ENCODE data around the gene VTI1A.

The VTI1A gene

DNA sequence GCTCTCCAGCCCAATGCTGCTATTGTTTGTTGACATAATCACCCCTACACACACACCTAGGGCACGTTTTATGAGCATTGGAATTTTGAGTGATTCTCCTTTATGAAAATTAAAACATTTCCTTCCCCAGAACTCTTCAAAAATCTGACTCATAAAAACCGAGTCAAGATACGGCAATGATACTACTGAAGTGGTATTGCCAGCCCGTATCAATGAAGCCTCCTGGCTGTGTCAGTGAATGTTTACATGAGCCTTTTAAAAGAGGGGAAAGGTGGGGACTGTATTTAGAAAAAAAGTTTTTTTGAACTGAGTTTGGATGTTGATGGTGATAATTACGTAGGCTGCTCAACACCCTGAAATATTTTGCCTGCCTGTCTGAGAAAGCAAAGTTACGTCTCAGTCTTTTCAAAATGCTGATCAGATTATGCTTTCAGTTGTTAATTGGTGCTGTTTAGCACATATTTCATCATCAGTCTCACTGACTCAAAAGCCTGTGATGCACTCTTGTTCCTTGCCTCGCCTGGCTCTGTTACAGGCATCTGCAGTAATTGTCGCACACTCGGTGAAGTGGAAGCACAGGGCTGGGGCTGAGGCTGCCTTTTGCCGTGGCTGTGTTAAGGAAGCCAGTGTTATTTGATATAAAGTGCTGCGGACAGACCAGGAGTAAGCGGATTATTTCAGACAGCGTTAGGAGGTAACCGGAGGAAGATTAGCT, 345.6 kb downstream of the VTI1A start (continued):
- TF ChIP-seq ZNF624 (tag by site-specific recombination; IDR thresholded peaks at IDR 0.05) (no peak), HOXC10 (CRISPR knock-in tag; IDR thresholded peaks at IDR 0.05) (no peak), ZNF341 (tag by site-specific recombination; IDR thresholded peaks at IDR 0.05; ENCODE audit: low read depth) (no peak), ZNF133 (tag by site-specific recombination; IDR thresholded peaks at IDR 0.05) (no peak), ZNF596 (tag by site-specific recombination; IDR thresholded peaks at IDR 0.05) (no peak), ZNF510 (tag by site-specific recombination; IDR thresholded peaks at IDR 0.05; ENCODE audit: insufficient replicate concordance) (no peak), ZNF768 (tag by site-specific recombination; IDR thresholded peaks at IDR 0.05) (no peak), ZNF571 (tag by site-specific recombination; IDR thresholded peaks at IDR 0.05) (no peak), ZNF302 (tag by site-specific recombination; IDR thresholded peaks at IDR 0.05; ENCODE audit: low read depth) (no peak), ZNF221 (tag by site-specific recombination; IDR thresholded peaks at IDR 0.05; ENCODE audit: borderline replicate concordance) (no peak), ZNF112 (tag by site-specific recombination; IDR thresholded peaks at IDR 0.05) (no peak), ZNF23 (tag by site-specific recombination; IDR thresholded peaks at IDR 0.05; ENCODE audit: borderline replicate concordance) (no peak), ZNF837 (tag by site-specific recombination; IDR thresholded peaks at IDR 0.05) (no peak), ZNF114 (tag by site-specific recombination; IDR thresholded peaks at IDR 0.05) (no peak), HIC1 (tag by site-specific recombination; IDR thresholded peaks at IDR 0.05) (no peak), ZBTB11 (tag by site-specific recombination; conservative IDR thresholded peaks at IDR 0.05; ENCODE audit: low read depth) (no peak), CTCF (tag by site-specific recombination; IDR thresholded peaks at IDR 0.05) (no peak), SP2 (tag by site-specific recombination; IDR thresholded peaks at IDR 0.05) (no peak), ZNF335 (tag by site-specific recombination; conservative IDR thresholded peaks at IDR 0.05) (0 out of 2 replicates have a peak, but pooled peaks have one; percentile 39), ZNF514 (tag by site-specific recombination; IDR thresholded peaks at IDR 0.05) (no peak), ZNF704 (tag by site-specific recombination; IDR thresholded peaks at IDR 0.05) (no peak), ZNF548 (tag by site-specific recombination; IDR thresholded peaks at IDR 0.05) (no peak)
- TF ChIP-seq, protein P1, sequence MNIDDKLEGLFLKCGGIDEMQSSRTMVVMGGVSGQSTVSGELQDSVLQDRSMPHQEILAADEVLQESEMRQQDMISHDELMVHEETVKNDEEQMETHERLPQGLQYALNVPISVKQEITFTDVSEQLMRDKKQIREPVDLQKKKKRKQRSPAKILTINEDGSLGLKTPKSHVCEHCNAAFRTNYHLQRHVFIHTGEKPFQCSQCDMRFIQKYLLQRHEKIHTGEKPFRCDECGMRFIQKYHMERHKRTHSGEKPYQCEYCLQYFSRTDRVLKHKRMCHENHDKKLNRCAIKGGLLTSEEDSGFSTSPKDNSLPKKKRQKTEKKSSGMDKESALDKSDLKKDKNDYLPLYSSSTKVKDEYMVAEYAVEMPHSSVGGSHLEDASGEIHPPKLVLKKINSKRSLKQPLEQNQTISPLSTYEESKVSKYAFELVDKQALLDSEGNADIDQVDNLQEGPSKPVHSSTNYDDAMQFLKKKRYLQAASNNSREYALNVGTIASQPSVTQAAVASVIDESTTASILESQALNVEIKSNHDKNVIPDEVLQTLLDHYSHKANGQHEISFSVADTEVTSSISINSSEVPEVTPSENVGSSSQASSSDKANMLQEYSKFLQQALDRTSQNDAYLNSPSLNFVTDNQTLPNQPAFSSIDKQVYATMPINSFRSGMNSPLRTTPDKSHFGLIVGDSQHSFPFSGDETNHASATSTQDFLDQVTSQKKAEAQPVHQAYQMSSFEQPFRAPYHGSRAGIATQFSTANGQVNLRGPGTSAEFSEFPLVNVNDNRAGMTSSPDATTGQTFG (tag by site-specific recombination; IDR thresholded peaks at IDR 0.05; ENCODE audit: borderline replicate concordance) = no peak
- TF ChIP-seq, protein P2, sequence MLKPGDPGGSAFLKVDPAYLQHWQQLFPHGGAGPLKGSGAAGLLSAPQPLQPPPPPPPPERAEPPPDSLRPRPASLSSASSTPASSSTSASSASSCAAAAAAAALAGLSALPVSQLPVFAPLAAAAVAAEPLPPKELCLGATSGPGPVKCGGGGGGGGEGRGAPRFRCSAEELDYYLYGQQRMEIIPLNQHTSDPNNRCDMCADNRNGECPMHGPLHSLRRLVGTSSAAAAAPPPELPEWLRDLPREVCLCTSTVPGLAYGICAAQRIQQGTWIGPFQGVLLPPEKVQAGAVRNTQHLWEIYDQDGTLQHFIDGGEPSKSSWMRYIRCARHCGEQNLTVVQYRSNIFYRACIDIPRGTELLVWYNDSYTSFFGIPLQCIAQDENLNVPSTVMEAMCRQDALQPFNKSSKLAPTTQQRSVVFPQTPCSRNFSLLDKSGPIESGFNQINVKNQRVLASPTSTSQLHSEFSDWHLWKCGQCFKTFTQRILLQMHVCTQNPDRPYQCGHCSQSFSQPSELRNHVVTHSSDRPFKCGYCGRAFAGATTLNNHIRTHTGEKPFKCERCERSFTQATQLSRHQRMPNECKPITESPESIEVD (tag by site-specific recombination; IDR thresholded peaks at IDR 0.05) = peak; percentile 65
- TF ChIP-seq, protein P3, sequence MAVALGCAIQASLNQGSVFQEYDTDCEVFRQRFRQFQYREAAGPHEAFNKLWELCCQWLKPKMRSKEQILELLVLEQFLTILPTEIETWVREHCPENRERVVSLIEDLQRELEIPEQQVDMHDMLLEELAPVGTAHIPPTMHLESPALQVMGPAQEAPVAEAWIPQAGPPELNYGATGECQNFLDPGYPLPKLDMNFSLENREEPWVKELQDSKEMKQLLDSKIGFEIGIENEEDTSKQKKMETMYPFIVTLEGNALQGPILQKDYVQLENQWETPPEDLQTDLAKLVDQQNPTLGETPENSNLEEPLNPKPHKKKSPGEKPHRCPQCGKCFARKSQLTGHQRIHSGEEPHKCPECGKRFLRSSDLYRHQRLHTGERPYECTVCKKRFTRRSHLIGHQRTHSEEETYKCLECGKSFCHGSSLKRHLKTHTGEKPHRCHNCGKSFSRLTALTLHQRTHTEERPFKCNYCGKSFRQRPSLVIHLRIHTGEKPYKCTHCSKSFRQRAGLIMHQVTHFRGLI (tag by site-specific recombination; IDR thresholded peaks at IDR 0.05) = no peak
